HCT116 (cell line): ENCODE measurements around the gene SNX9. TPM values are rescaled to one million over a fixed set of nuclear protein-coding genes. Genes with fewer than 3 reads are reported as not detected.

ENCODE experiments used
- ATAC-seq: fragments of 200-7000 bp; cut with Tn5 transposase; 2 replicates; pipeline ENCODE4 v1.9.1; 2020; ENCODE audit warnings: mild to moderate bottlenecking, moderate library complexity
- BruUV-seq: library from RNA; stranded (reverse); fragments of 400-500 nt; replicated peaks from 2 replicates; lab custom pipeline; 2021; lab: Mats Ljungman, UMichigan
- CTCF ChIA-PET: fragments of 300-600 bp; sonication (Branson Sonifier 250); formaldehyde crosslinking; loops from one replicate; lab custom pipeline; 2021; ENCODE audit warnings: antibody characterized with exemption; lab: Charles Lee
- POLR2A ChIA-PET: fragments of 300-600, 350-600 bp; sonication (Branson Sonifier 250); formaldehyde crosslinking; loops from one replicate; lab custom pipeline; 2021; ENCODE audit warnings: antibody characterized with exemption; lab: Charles Lee
- RAD21 ChIA-PET, 2 experiments: fragments of 300-600 bp; sonication (Branson Sonifier 250); formaldehyde crosslinking; loops; one replicate each; lab custom pipeline; 2023; ENCODE audit warnings: low total read pairs in 2 of 2; ENCODE audit not compliant: uncharacterized antibody in 2 of 2, unreplicated experiment in 2 of 2, low non-redundant PET in 1 of 2; lab: Charles Lee
- DNase-seq: peaks from one replicate; pipeline ENCODE4 v3.0.0-alpha.2; 2010; ENCODE audit warnings: low read depth, low spot score
- H2AFZ ChIP-seq: fragments of 200-600 bp; shearing (Covaris generic), sonication (generic); 2 replicates; pipeline ENCODE4 v1.6.1; 2017; ENCODE audit warnings: low read depth, mixed run types, mixed read lengths, antibody characterized with exemption, low read length; ENCODE audit not compliant: poor library complexity, severe bottlenecking
- H3K27ac ChIP-seq: 2 replicates; pipeline ENCODE4 v1.5.1; 2012; ENCODE audit warnings: low read depth, low read length
- H3K27me3 ChIP-seq: fragments of 200-600 bp; sonication (generic); 2 replicates; pipeline ENCODE4 v1.6.1; 2016; ENCODE audit warnings: mixed run types, low read length, mixed read lengths; ENCODE audit not compliant: insufficient read depth
- H3K36me3 ChIP-seq, 2 experiments: fragments of 200-500 bp in 1 of 2; fragments of 200-600 bp in 1 of 2; sonication (Bioruptor generic) in 1 of 2; sonication (generic) in 1 of 2; 2 replicates each; pipeline versions ENCODE4 v1.5.1 to v1.6.1; 2014 to 2016; ENCODE audit warnings: low read length in 2 of 2, inconsistent platforms in 1 of 2, mixed read lengths in 1 of 2, mixed run types in 1 of 2; ENCODE audit not compliant: insufficient read depth in 2 of 2, control insufficient read depth in 1 of 2
- H3K4me1 ChIP-seq, 2 experiments: fragments of 200-600 bp in 1 of 2; sonication (generic) in 1 of 2; 2 replicates each; pipeline versions ENCODE4 v1.5.1 to v1.6.1; 2012 to 2017; ENCODE audit warnings: low read length in 2 of 2, inconsistent platforms in 1 of 2, mild to moderate bottlenecking in 1 of 2, mixed read lengths in 1 of 2, mixed run types in 1 of 2, moderate library complexity in 1 of 2; ENCODE audit not compliant: insufficient read depth in 2 of 2, control insufficient read depth in 1 of 2
- H3K4me2 ChIP-seq: fragments of 200-600 bp; sonication (generic); 2 replicates; pipeline ENCODE4 v1.6.1; 2017; ENCODE audit warnings: mixed run types, low read length, mixed read lengths
- H3K4me3 ChIP-seq, 2 experiments: fragments of 200-600 bp in 1 of 2; sonication (generic) in 1 of 2; replicated peaks in 1 of 2; 2 replicates each; pipeline ENCODE4 v1.5.1; 2011 to 2016; ENCODE audit warnings: low read length in 2 of 2, control low read depth in 1 of 2, low read depth in 1 of 2, mild to moderate bottlenecking in 1 of 2, mixed read lengths in 1 of 2, mixed run types in 1 of 2
- H3K79me2 ChIP-seq: fragments of 200-600 bp; sonication (generic); 2 replicates; pipeline ENCODE4 v1.6.1; 2017; ENCODE audit warnings: mild to moderate bottlenecking, mixed run types, low read length, moderate library complexity, mixed read lengths; ENCODE audit not compliant: insufficient read depth
- H3K9ac ChIP-seq: fragments of 200-600 bp; sonication (generic); 2 replicates; pipeline ENCODE4 v1.6.1; 2016; ENCODE audit warnings: low read length, mixed read lengths
- H3K9me2 ChIP-seq: fragments of 200-600 bp; sonication (generic), shearing (Covaris generic); 2 replicates; pipeline ENCODE4 v1.6.1; 2017; ENCODE audit warnings: mixed run types, mild to moderate bottlenecking, moderate library complexity; ENCODE audit not compliant: insufficient read depth
- H3K9me3 ChIP-seq, 2 experiments: fragments of 200-500 bp in 1 of 2; fragments of 200-600 bp in 1 of 2; sonication (Bioruptor generic) in 1 of 2; sonication (generic) in 1 of 2; 2 replicates each; pipeline ENCODE4 v1.6.1; 2014 to 2017; ENCODE audit warnings: low read length in 2 of 2, mixed read lengths in 2 of 2, inconsistent platforms in 1 of 2, low read depth in 1 of 2, mild to moderate bottlenecking in 1 of 2, mixed run types in 1 of 2, moderate library complexity in 1 of 2; ENCODE audit not compliant: control insufficient read depth in 1 of 2, insufficient read depth in 1 of 2
- H4K20me1 ChIP-seq: fragments of 200-600 bp; sonication (generic), shearing (Covaris generic); 2 replicates; pipeline ENCODE4 v1.6.1; 2017; ENCODE audit warnings: mixed run types, mild to moderate bottlenecking, moderate library complexity; ENCODE audit not compliant: insufficient read depth
- CBX3 ChIP-seq: IDR thresholded peaks from 2 replicates; pipeline ENCODE4 v1.6.1; 2012; ENCODE audit warnings: low read depth
- CEBPB ChIP-seq: IDR thresholded peaks from 2 replicates; pipeline ENCODE4 v1.6.1; 2012; ENCODE audit warnings: low read depth
- ELF1 ChIP-seq: IDR thresholded peaks from 2 replicates; pipeline ENCODE4 v1.6.1; 2012; ENCODE audit warnings: low read depth, borderline replicate concordance
- EZH2phosphoT487 ChIP-seq: fragments of 200-600 bp; IDR thresholded peaks from 2 replicates; pipeline ENCODE4 v1.6.1; 2018; ENCODE audit warnings: antibody characterized with exemption, borderline replicate concordance
- JUND ChIP-seq: IDR thresholded peaks from 2 replicates; pipeline ENCODE4 v1.6.1; 2012
- POLR2A ChIP-seq: IDR thresholded peaks from 2 replicates; pipeline ENCODE4 v1.7.0; 2011; ENCODE audit warnings: borderline replicate concordance; ENCODE audit not compliant: insufficient read depth, insufficient read length; ENCODE audit errors: extremely low read depth
- POLR2AphosphoS5 ChIP-seq: IDR thresholded peaks from 2 replicates; pipeline ENCODE4 v1.6.1; 2011; ENCODE audit warnings: mild to moderate bottlenecking, low read depth, low read length, moderate library complexity
- SP1 ChIP-seq: IDR thresholded peaks from 2 replicates; pipeline ENCODE4 v1.6.1; 2012; ENCODE audit warnings: low read depth
- SRF ChIP-seq: IDR thresholded peaks from 2 replicates; pipeline ENCODE4 v1.6.1; 2012; ENCODE audit warnings: low read depth
- YY1 ChIP-seq: IDR thresholded peaks from 2 replicates; pipeline ENCODE4 v1.6.1; 2011; ENCODE audit warnings: low read length, low read depth, moderate library complexity, mild to moderate bottlenecking; ENCODE audit not compliant: insufficient replicate concordance; ENCODE audit errors: extremely low read depth
- intact Hi-C: fragments of 100-400 bp; cut with micrococcal nuclease; formaldehyde crosslinking; loops from 2 replicates; pipeline ENCODE4 v1.10.0; 2022
- total RNA-seq: library from RNA; stranded (reverse); gene quantifications from one replicate; pipeline ENCODE4 v1.2.1, GENCODE V29; 2021; ENCODE audit not compliant: unreplicated experiment
- TF ChIP-seq, protein P1 (sequence below): IDR thresholded peaks from 2 replicates; pipeline ENCODE4 v1.6.1; 2012
- TF ChIP-seq, protein P2 (sequence below), 3 experiments: fragments of 200-600 bp in 1 of 3; sonication (generic) in 1 of 3; IDR thresholded peaks in 2 of 3; conservative IDR thresholded peaks in 1 of 3; 2 replicates each; pipeline ENCODE4 v1.5.1; 2012 to 2017; ENCODE audit warnings: low read depth in 2 of 3, low read length in 2 of 3, antibody characterized with exemption in 1 of 3, borderline replicate concordance in 1 of 3, control low read depth in 1 of 3, mild to moderate bottlenecking in 1 of 3, mixed read lengths in 1 of 3, mixed run types in 1 of 3, moderate library complexity in 1 of 3; ENCODE audit not compliant: insufficient read depth in 1 of 3

Gene SNX9
- total RNA-seq, 1 experiment from 2014 or later: 42.5 TPM

DNA sequence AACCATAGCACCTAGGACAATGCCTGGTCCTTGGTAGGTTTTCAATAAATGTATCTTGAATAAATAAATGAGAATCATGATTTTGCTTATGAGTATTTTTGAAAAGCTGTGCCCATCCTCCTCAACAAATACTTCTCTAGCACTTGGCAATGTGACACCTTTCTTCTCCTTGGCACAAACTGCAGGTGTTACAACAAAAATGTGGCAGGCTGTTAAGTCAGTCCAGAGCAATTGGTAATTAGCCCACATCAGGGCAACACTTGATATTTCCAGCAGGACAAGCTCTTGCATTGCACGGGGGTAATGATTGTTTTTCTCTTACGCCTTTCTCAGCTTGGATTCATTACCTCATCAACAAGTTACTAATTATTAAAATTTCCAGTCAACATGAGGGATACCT lies 31.6 kb upstream of the SNX9 start:
- Histone ChIP-seq H3K9me3 (no peaks in the 10 kb centered on the region), H3K9me2 (no peaks in the 10 kb centered on the region), H3K27ac (no peak overlapping the region), H2AFZ (no peak overlapping the region), H3K36me3 (no peaks in the 10 kb centered on the region), H3K4me3 (no peak overlapping the region), H4K20me1 (no peaks in the 10 kb centered on the region), H3K4me2 (no peak overlapping the region), H3K79me2 (no peaks in the 10 kb centered on the region), H3K4me1 (peaks cover 0 to 3% of the 10 kb centered on the region in 2 experiments; a peak in 1 of 4 replicates), H3K27me3 (no peaks in the 10 kb centered on the region), H3K9ac (no peak overlapping the region)
- intact Hi-C loops: no loop called here
- no peak for DNase-seq
- ChIA-PET CTCF (interaction anchor here (1.5 kb wide), 1 partner anchor 35 kb away, joined by 3 read pairs; no protein-coding TSS in a partner anchor), POLR2A (interaction anchor here (1.2 kb wide), 1 partner anchor 16 kb away, joined by 4 read pairs; no protein-coding TSS in a partner anchor), RAD21 (no interaction called here)
- TF ChIP-seq, protein P1, sequence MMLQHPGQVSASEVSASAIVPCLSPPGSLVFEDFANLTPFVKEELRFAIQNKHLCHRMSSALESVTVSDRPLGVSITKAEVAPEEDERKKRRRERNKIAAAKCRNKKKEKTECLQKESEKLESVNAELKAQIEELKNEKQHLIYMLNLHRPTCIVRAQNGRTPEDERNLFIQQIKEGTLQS: no peak
- TF ChIP-seq CEBPB (no peak), JUND (no peak), ELF1 (no peak), YY1 (no peak), SP1 (no peak), SRF (no peak), POLR2AphosphoS5 (no peak), POLR2A (no peak), EZH2phosphoT487 (no peak), CBX3 (no peak)
- TF ChIP-seq, protein P2, sequence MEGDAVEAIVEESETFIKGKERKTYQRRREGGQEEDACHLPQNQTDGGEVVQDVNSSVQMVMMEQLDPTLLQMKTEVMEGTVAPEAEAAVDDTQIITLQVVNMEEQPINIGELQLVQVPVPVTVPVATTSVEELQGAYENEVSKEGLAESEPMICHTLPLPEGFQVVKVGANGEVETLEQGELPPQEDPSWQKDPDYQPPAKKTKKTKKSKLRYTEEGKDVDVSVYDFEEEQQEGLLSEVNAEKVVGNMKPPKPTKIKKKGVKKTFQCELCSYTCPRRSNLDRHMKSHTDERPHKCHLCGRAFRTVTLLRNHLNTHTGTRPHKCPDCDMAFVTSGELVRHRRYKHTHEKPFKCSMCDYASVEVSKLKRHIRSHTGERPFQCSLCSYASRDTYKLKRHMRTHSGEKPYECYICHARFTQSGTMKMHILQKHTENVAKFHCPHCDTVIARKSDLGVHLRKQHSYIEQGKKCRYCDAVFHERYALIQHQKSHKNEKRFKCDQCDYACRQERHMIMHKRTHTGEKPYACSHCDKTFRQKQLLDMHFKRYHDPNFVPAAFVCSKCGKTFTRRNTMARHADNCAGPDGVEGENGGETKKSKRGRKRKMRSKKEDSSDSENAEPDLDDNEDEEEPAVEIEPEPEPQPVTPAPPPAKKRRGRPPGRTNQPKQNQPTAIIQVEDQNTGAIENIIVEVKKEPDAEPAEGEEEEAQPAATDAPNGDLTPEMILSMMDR (IDR thresholded peaks at IDR 0.05 in 2 of 3, conservative IDR thresholded peaks at IDR 0.05 in 1 of 3; ENCODE audit: borderline replicate concordance in 1 of 3, insufficient read depth in 1 of 3, low read depth in 2 of 3, low read length in 2 of 3): no peak
- no peak for ATAC-seq
- BruUV-seq: no TSS peak
